Epithelial cell of esophagus (primary cell): ENCODE results near the gene HERC4.

Experiments used
- DNase-seq: peaks from one replicate; pipeline ENCODE4 v3.0.0; 2010; ENCODE audit warnings: low read depth
- H3K4me3 ChIP-seq: 2 replicates; pipeline ENCODE4 v1.5.1; 2011; ENCODE audit warnings: mild to moderate bottlenecking, low read length, control low read depth
- CTCF ChIP-seq: IDR thresholded peaks from 2 replicates; pipeline ENCODE4 v1.5.1; 2011; ENCODE audit warnings: low read depth, mild to moderate bottlenecking, low read length, control low read depth, inconsistent platforms; ENCODE audit not compliant: insufficient read depth; ENCODE audit errors: missing control alignments

Gene HERC4

GRCh38 chr10:68105820-68106219, 30.7 kb upstream of the HERC4 start:
- no peak for TF ChIP-seq CTCF
- peak; percentile 70 for DNase-seq
- no peak overlapping the region for H3K4me3 ChIP-seq

GRCh38 chr10:68103901-68104300, 28.8 kb upstream of the HERC4 start:
- DNase-seq = no peak
- TF ChIP-seq CTCF = no peak
- no peak overlapping the region for H3K4me3 ChIP-seq

- TF ChIP-seq CTCF = no peak
- no peak for DNase-seq
- H3K4me3 ChIP-seq = no peak overlapping the region
Observed at GRCh38 chr10:68103261-68103878, 28.3 kb upstream of the HERC4 start.

GRCh38 chr10:68101066-68101465, 26.0 kb upstream of the HERC4 start:
- DNase-seq = no peak
- TF ChIP-seq CTCF = no peak
- no peak overlapping the region for H3K4me3 ChIP-seq

- no peak overlapping the region for H3K4me3 ChIP-seq
- no peak for TF ChIP-seq CTCF
- peak; percentile 57 for DNase-seq
Observed at GRCh38 chr10:68099736-68100135, 24.7 kb upstream of the HERC4 start.

GRCh38 chr10:68096913-68097516, 21.9 kb upstream of the HERC4 start:
- no peak for TF ChIP-seq CTCF
- H3K4me3 ChIP-seq = no peak overlapping the region
- DNase-seq = peak; percentile 98

- TF ChIP-seq CTCF = no peak
- no peak overlapping the region for H3K4me3 ChIP-seq
- peak; percentile 56 for DNase-seq
Observed at GRCh38 chr10:68095153-68095552, 20.1 kb upstream of the HERC4 start.
